ENCODE measurements around the gene MAPK8IP2.

The MAPK8IP2 gene

GRCh38 chr22:50570861-50571260 lies 29.7 kb upstream of the MAPK8IP2 start:
- no peak for ATAC-seq
- TF ChIP-seq ZFP30 (CRISPR knock-in tag; IDR thresholded peaks at IDR 0.05) (no peak), BACH2 (CRISPR knock-in tag; IDR thresholded peaks at IDR 0.05; ENCODE audit: borderline replicate concordance) (no peak), PPARA (CRISPR knock-in tag; IDR thresholded peaks at IDR 0.05; ENCODE audit: borderline replicate concordance) (no peak), GLIS3 (CRISPR knock-in tag; IDR thresholded peaks at IDR 0.05) (no peak), OSR1 (CRISPR knock-in tag; IDR thresholded peaks at IDR 0.05) (no peak), POU6F1 (CRISPR knock-in tag; IDR thresholded peaks at IDR 0.05; ENCODE audit: borderline replicate concordance, low read depth) (no peak), ZNF70 (CRISPR knock-in tag; IDR thresholded peaks at IDR 0.05) (no peak), ZNF8 (CRISPR knock-in tag; IDR thresholded peaks at IDR 0.05) (no peak), RARB (CRISPR knock-in tag; IDR thresholded peaks at IDR 0.05) (no peak)
- TF ChIP-seq, protein P1, sequence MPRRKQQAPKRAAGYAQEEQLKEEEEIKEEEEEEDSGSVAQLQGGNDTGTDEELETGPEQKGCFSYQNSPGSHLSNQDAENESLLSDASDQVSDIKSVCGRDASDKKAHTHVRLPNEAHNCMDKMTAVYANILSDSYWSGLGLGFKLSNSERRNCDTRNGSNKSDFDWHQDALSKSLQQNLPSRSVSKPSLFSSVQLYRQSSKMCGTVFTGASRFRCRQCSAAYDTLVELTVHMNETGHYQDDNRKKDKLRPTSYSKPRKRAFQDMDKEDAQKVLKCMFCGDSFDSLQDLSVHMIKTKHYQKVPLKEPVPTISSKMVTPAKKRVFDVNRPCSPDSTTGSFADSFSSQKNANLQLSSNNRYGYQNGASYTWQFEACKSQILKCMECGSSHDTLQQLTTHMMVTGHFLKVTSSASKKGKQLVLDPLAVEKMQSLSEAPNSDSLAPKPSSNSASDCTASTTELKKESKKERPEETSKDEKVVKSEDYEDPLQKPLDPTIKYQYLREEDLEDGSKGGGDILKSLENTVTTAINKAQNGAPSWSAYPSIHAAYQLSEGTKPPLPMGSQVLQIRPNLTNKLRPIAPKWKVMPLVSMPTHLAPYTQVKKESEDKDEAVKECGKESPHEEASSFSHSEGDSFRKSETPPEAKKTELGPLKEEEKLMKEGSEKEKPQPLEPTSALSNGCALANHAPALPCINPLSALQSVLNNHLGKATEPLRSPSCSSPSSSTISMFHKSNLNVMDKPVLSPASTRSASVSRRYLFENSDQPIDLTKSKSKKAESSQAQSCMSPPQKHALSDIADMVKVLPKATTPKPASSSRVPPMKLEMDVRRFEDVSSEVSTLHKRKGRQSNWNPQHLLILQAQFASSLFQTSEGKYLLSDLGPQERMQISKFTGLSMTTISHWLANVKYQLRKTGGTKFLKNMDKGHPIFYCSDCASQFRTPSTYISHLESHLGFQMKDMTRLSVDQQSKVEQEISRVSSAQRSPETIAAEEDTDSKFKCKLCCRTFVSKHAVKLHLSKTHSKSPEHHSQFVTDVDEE (CRISPR knock-in tag; IDR thresholded peaks at IDR 0.05), result no peak

DNA sequence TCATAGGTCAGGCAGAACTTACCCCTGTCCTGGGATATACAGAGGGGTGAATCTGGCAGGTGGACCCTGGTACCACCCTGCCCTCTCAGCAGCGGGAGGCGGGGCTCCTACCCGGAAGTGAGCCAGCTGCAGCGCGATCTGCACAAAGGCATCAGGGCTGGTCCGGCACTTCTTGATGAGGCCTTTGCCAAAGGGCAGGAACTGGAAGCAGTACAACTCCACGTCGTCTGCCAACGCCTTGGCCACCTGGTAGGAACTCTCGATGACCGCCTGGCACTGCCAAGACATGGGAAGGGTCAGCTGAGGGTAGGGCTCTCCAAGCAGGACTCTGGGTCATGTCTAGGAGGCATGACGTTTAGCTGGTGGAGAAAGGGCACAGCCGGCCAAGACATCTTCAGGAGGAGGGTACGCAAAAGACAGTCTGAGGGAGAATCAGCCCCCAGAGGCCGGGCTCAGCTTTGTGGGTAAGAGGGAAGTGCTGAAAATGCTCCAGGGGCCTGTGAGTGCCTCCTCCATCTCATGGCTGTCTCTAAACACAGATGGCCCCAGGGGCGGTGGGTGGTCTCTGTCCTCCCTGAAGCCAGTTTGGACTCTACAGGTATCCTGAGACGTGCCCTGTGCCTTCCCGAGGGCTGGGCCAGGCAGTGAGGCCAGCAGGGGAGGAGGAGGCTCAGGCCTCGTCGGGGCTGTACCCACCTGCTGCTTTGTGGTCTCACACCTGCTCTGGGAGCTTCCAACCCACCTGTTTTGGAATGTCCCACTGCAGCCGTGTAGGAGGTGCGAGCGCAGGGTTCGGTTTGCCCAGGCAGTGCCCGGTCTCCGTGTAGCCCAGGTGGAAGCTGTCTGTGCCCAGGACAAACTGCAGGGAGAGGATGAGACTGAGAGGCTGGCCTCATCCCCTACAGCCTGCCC lies 29.1 kb upstream of the MAPK8IP2 start:
- TF ChIP-seq TOX (CRISPR knock-in tag; IDR thresholded peaks at IDR 0.05; ENCODE audit: borderline replicate concordance) (no peak), BACH2 (CRISPR knock-in tag; IDR thresholded peaks at IDR 0.05; ENCODE audit: borderline replicate concordance) (no peak)
- TF ChIP-seq, protein P2, sequence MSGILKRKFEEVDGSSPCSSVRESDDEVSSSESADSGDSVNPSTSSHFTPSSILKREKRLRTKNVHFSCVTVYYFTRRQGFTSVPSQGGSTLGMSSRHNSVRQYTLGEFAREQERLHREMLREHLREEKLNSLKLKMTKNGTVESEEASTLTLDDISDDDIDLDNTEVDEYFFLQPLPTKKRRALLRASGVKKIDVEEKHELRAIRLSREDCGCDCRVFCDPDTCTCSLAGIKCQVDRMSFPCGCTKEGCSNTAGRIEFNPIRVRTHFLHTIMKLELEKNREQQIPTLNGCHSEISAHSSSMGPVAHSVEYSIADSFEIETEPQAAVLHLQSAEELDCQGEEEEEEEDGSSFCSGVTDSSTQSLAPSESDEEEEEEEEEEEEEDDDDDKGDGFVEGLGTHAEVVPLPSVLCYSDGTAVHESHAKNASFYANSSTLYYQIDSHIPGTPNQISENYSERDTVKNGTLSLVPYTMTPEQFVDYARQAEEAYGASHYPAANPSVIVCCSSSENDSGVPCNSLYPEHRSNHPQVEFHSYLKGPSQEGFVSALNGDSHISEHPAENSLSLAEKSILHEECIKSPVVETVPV (CRISPR knock-in tag; IDR thresholded peaks at IDR 0.05), result no peak

GRCh38 chr22:50572965-50573364 lies 27.6 kb upstream of the MAPK8IP2 start:
- TF ChIP-seq POU6F1 (CRISPR knock-in tag; IDR thresholded peaks at IDR 0.05; ENCODE audit: borderline replicate concordance, low read depth) (no peak), TCF4 (CRISPR knock-in tag; IDR thresholded peaks at IDR 0.05; ENCODE audit: borderline replicate concordance) (no peak), ZFP30 (CRISPR knock-in tag; IDR thresholded peaks at IDR 0.05) (no peak), SNAI2 (CRISPR knock-in tag; IDR thresholded peaks at IDR 0.05) (no peak), PPARA (CRISPR knock-in tag; IDR thresholded peaks at IDR 0.05; ENCODE audit: borderline replicate concordance) (no peak), CREB5 (CRISPR knock-in tag; IDR thresholded peaks at IDR 0.05; ENCODE audit: low read depth) (no peak), RARB (CRISPR knock-in tag; IDR thresholded peaks at IDR 0.05) (no peak), ZC3H10 (CRISPR knock-in tag; IDR thresholded peaks at IDR 0.05) (no peak), ZNF70 (CRISPR knock-in tag; IDR thresholded peaks at IDR 0.05) (no peak), TOX (CRISPR knock-in tag; IDR thresholded peaks at IDR 0.05; ENCODE audit: borderline replicate concordance) (no peak), ISL1 (CRISPR knock-in tag; IDR thresholded peaks at IDR 0.05) (no peak), OSR1 (CRISPR knock-in tag; IDR thresholded peaks at IDR 0.05) (no peak), ZNF8 (CRISPR knock-in tag; IDR thresholded peaks at IDR 0.05) (no peak), ZFP3 (CRISPR knock-in tag; IDR thresholded peaks at IDR 0.05) (no peak), ZNF565 (CRISPR knock-in tag; conservative IDR thresholded peaks at IDR 0.05; ENCODE audit: low read depth) (no peak), GLIS3 (CRISPR knock-in tag; IDR thresholded peaks at IDR 0.05) (no peak)
- TF ChIP-seq, protein P3, sequence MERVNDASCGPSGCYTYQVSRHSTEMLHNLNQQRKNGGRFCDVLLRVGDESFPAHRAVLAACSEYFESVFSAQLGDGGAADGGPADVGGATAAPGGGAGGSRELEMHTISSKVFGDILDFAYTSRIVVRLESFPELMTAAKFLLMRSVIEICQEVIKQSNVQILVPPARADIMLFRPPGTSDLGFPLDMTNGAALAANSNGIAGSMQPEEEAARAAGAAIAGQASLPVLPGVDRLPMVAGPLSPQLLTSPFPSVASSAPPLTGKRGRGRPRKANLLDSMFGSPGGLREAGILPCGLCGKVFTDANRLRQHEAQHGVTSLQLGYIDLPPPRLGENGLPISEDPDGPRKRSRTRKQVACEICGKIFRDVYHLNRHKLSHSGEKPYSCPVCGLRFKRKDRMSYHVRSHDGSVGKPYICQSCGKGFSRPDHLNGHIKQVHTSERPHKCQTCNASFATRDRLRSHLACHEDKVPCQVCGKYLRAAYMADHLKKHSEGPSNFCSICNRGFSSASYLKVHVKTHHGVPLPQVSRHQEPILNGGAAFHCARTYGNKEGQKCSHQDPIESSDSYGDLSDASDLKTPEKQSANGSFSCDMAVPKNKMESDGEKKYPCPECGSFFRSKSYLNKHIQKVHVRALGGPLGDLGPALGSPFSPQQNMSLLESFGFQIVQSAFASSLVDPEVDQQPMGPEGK (CRISPR knock-in tag; IDR thresholded peaks at IDR 0.05; ENCODE audit: borderline replicate concordance), result no peak
- ATAC-seq, result no peak

More for the DNA sequence above, 29.1 kb upstream of the MAPK8IP2 start:
- ATAC-seq, result no peak

Measured in SK-N-SH treated with all-trans-retinoic acid at 6 μM for 48 hours (cell line).